Measurements from ENCODE around the gene PLD6. TPM values are rescaled to one million over a fixed set of nuclear protein-coding genes. Genes with fewer than 3 reads are reported as not detected.
A peak's percentile ranks its signal among the peaks of the same experiment; 100 is the strongest.

Gene PLD6
- total RNA-seq, 2 donors from 2014 or later = 13.2 to 15.3 TPM

- H3K4me1 Mint-ChIP-seq = peaks cover 8% of the 10 kb centered on the region
- no peak for ATAC-seq
- no peaks in the 10 kb centered on the region for H3K27me3 Mint-ChIP-seq
- H3K9me3 ChIP-seq (ENCODE audit: control insufficient read depth, low read length, poor library complexity, severe bottlenecking) = no peaks in the 10 kb centered on the region
- no peak overlapping the region for H3K27ac Mint-ChIP-seq
- no peak for DNase-seq
- peaks cover 5% of the 10 kb centered on the region for H3K36me3 Mint-ChIP-seq (ENCODE audit: low read depth)
- H3K4me3 Mint-ChIP-seq = no peak overlapping the region
These were observed 14.4 kb upstream of the PLD6 start for GRCh38 chr17:17220529-17220928.

GRCh38 chr17:17217995-17218394 lies 11.9 kb upstream of the PLD6 start:
- peaks cover 5% of the 10 kb centered on the region for H3K36me3 Mint-ChIP-seq (ENCODE audit: low read depth)
- H3K4me3 Mint-ChIP-seq = no peak overlapping the region
- peaks cover 3% of the 10 kb centered on the region for H3K4me1 Mint-ChIP-seq
- H3K27me3 Mint-ChIP-seq = no peaks in the 10 kb centered on the region
- DNase-seq = no peak
- H3K27ac Mint-ChIP-seq = peak overlapping the region; percentile 51
- no peaks in the 10 kb centered on the region for H3K9me3 ChIP-seq (ENCODE audit: control insufficient read depth, low read length, poor library complexity, severe bottlenecking)
- no peak for ATAC-seq

- Mint-ChIP-seq H3K4me3 (no peak overlapping the region), H3K27me3 (no peaks in the 10 kb centered on the region), H3K4me1 (peaks cover 3% of the 10 kb centered on the region), H3K27ac (peak overlapping the region; percentile 51), H3K36me3 (ENCODE audit: low read depth) (peaks cover 5% of the 10 kb centered on the region)
- ATAC-seq (no peak), DNase-seq (no peak)
- H3K9me3 ChIP-seq (ENCODE audit: control insufficient read depth, low read length, poor library complexity, severe bottlenecking) = no peaks in the 10 kb centered on the region
These were observed 10.6 kb upstream of the PLD6 start for GRCh38 chr17:17216776-17217175.

GRCh38 chr17:17216236-17216635 lies 10.1 kb upstream of the PLD6 start:
- no peaks in the 10 kb centered on the region for H3K9me3 ChIP-seq (ENCODE audit: control insufficient read depth, low read length, poor library complexity, severe bottlenecking)
- Mint-ChIP-seq H3K36me3 (ENCODE audit: low read depth) (peaks cover 5% of the 10 kb centered on the region), H3K27me3 (no peaks in the 10 kb centered on the region), H3K4me3 (no peak overlapping the region), H3K27ac (no peak overlapping the region), H3K4me1 (peaks cover 3% of the 10 kb centered on the region)
- DNase-seq (no peak), ATAC-seq (no peak)

- no peak for ATAC-seq
- Mint-ChIP-seq H3K27me3 (no peaks in the 10 kb centered on the region), H3K4me3 (no peak overlapping the region), H3K4me1 (peaks cover 3% of the 10 kb centered on the region), H3K27ac (no peak overlapping the region), H3K36me3 (ENCODE audit: low read depth) (peaks cover 5% of the 10 kb centered on the region)
- no peak for DNase-seq
- no peaks in the 10 kb centered on the region for H3K9me3 ChIP-seq (ENCODE audit: control insufficient read depth, low read length, poor library complexity, severe bottlenecking)
These were observed 9.4 kb upstream of the PLD6 start for GRCh38 chr17:17215575-17215974.

GRCh38 chr17:17214646-17215436 lies 8.7 kb upstream of the PLD6 start:
- ATAC-seq (no peak), DNase-seq (no peak)
- Mint-ChIP-seq H3K27ac (no peak overlapping the region), H3K4me1 (peaks cover 3% of the 10 kb centered on the region), H3K27me3 (no peaks in the 10 kb centered on the region), H3K36me3 (ENCODE audit: low read depth) (peaks cover 5% of the 10 kb centered on the region), H3K4me3 (no peak overlapping the region)
- no peaks in the 10 kb centered on the region for H3K9me3 ChIP-seq (ENCODE audit: control insufficient read depth, low read length, poor library complexity, severe bottlenecking)

GRCh38 chr17:17213775-17214174 lies 7.6 kb upstream of the PLD6 start:
- Mint-ChIP-seq H3K27me3 (no peaks in the 10 kb centered on the region), H3K4me1 (peaks cover 3% of the 10 kb centered on the region), H3K27ac (no peak overlapping the region), H3K36me3 (ENCODE audit: low read depth) (peaks cover 5% of the 10 kb centered on the region), H3K4me3 (no peak overlapping the region)
- DNase-seq = no peak
- no peak for ATAC-seq
- no peaks in the 10 kb centered on the region for H3K9me3 ChIP-seq (ENCODE audit: control insufficient read depth, low read length, poor library complexity, severe bottlenecking)

- H3K4me3 Mint-ChIP-seq = no peak overlapping the region
- H3K36me3 Mint-ChIP-seq (ENCODE audit: low read depth) = no peaks in the 10 kb centered on the region
- ATAC-seq (no peak), DNase-seq (no peak)
- H3K9me3 ChIP-seq (ENCODE audit: control insufficient read depth, low read length, poor library complexity, severe bottlenecking) = no peaks in the 10 kb centered on the region
- no peaks in the 10 kb centered on the region for H3K27me3 Mint-ChIP-seq
- no peak overlapping the region for H3K27ac Mint-ChIP-seq
- H3K4me1 Mint-ChIP-seq = peaks cover 20% of the 10 kb centered on the region
These were observed 1.9 kb upstream of the PLD6 start for GRCh38 chr17:17207998-17208397.

GRCh38 chr17:17206913-17207335 lies 791 bp upstream of the PLD6 start:
- ATAC-seq (no peak), DNase-seq (no peak)
- H3K9me3 ChIP-seq (ENCODE audit: control insufficient read depth, low read length, poor library complexity, severe bottlenecking) = no peaks in the 10 kb centered on the region
- Mint-ChIP-seq H3K36me3 (ENCODE audit: low read depth) (peaks cover 3% of the 10 kb centered on the region), H3K27me3 (no peaks in the 10 kb centered on the region), H3K27ac (peak overlapping the region; percentile 95), H3K4me1 (peaks cover 24% of the 10 kb centered on the region), H3K4me3 (peak overlapping the region; percentile 41)

GRCh38 chr17:17205368-17206123 lies 587 bp downstream of the PLD6 start:
- H3K4me3 Mint-ChIP-seq = peak overlapping the region; percentile 90
- peak; percentile 52 for ATAC-seq
- peak overlapping the region; percentile 95 for H3K27ac Mint-ChIP-seq
- peaks cover 24% of the 10 kb centered on the region for H3K4me1 Mint-ChIP-seq
- H3K27me3 Mint-ChIP-seq = no peaks in the 10 kb centered on the region
- H3K9me3 ChIP-seq (ENCODE audit: control insufficient read depth, low read length, poor library complexity, severe bottlenecking) = no peaks in the 10 kb centered on the region
- DNase-seq = peak; percentile 52 to 60 (median 58)
- H3K36me3 Mint-ChIP-seq (ENCODE audit: low read depth) = peaks cover 3% of the 10 kb centered on the region

- no peaks in the 10 kb centered on the region for H3K27me3 Mint-ChIP-seq
- H3K9me3 ChIP-seq (ENCODE audit: control insufficient read depth, low read length, poor library complexity, severe bottlenecking) = no peaks in the 10 kb centered on the region
- ATAC-seq (no peak), DNase-seq (no peak)
- H3K4me1 Mint-ChIP-seq = peaks cover 26% of the 10 kb centered on the region
- H3K36me3 Mint-ChIP-seq (ENCODE audit: low read depth) = peaks cover 3% of the 10 kb centered on the region
- H3K4me3 Mint-ChIP-seq = peak overlapping the region; percentile 90
- H3K27ac Mint-ChIP-seq = peak overlapping the region; percentile 95
These were observed 1.4 kb downstream of the PLD6 start for GRCh38 chr17:17204635-17205231.

GRCh38 chr17:17204041-17204591 lies 2.0 kb downstream of the PLD6 start:
- H3K9me3 ChIP-seq (ENCODE audit: control insufficient read depth, low read length, poor library complexity, severe bottlenecking) = no peaks in the 10 kb centered on the region
- peak overlapping the region; percentile 90 for H3K4me3 Mint-ChIP-seq
- ATAC-seq (no peak), DNase-seq (no peak)
- peaks cover 26% of the 10 kb centered on the region for H3K4me1 Mint-ChIP-seq
- no peaks in the 10 kb centered on the region for H3K27me3 Mint-ChIP-seq
- peaks cover 3% of the 10 kb centered on the region for H3K36me3 Mint-ChIP-seq (ENCODE audit: low read depth)
- H3K27ac Mint-ChIP-seq = peak overlapping the region; percentile 95

GRCh38 chr17:17203173-17203730 lies 2.9 kb downstream of the PLD6 start:
- Mint-ChIP-seq H3K36me3 (ENCODE audit: low read depth) (peaks cover 3% of the 10 kb centered on the region), H3K4me1 (peaks cover 26% of the 10 kb centered on the region), H3K27ac (peak overlapping the region; percentile 95), H3K27me3 (no peaks in the 10 kb centered on the region), H3K4me3 (peak overlapping the region; percentile 90)
- no peaks in the 10 kb centered on the region for H3K9me3 ChIP-seq (ENCODE audit: control insufficient read depth, low read length, poor library complexity, severe bottlenecking)
- DNase-seq (no peak), ATAC-seq (no peak)
